Progenitor cell of endocrine pancreas (in vitro differentiated cells): ENCODE measurements around the gene DOK7. TPM values are rescaled to one million over a fixed set of nuclear protein-coding genes. Genes with fewer than 3 reads are reported as not detected.

Source experiments
- DNase-seq: peaks from one replicate; pipeline ENCODE4 v3.0.0; 2021; ENCODE audit warnings: low spot score; ENCODE audit not compliant: unreplicated experiment
- H3K27ac Mint-ChIP-seq: 2 replicates; pipeline ENCODE4 v1.8.0; 2021; ENCODE audit warnings: mild to moderate bottlenecking, moderate library complexity, mixed read lengths
- H3K27me3 Mint-ChIP-seq: 2 replicates; pipeline ENCODE4 v1.8.0; 2021; ENCODE audit warnings: mixed read lengths
- H3K36me3 Mint-ChIP-seq: 2 replicates; pipeline ENCODE4 v1.8.0; 2022; ENCODE audit warnings: mixed read lengths; ENCODE audit not compliant: insufficient read depth
- H3K4me1 Mint-ChIP-seq: 2 replicates; pipeline ENCODE4 v1.8.0; 2021; ENCODE audit warnings: low read depth, mixed read lengths
- H3K4me3 Mint-ChIP-seq: 2 replicates; pipeline ENCODE4 v1.8.0; 2021; ENCODE audit warnings: low read depth, mild to moderate bottlenecking, moderate library complexity, mixed read lengths
- H3K9me3 Mint-ChIP-seq: 2 replicates; pipeline ENCODE4 v1.8.0; 2021; ENCODE audit warnings: low read depth, mixed read lengths
- total RNA-seq: library from RNA; stranded (reverse); gene quantifications from 2 replicates; pipeline ENCODE4 v1.2.1, GENCODE V29; 2021
- TF ChIP-seq, protein P1 (sequence below): fragments of 200-600 bp; sonication (generic); IDR thresholded peaks from one replicate; pipeline ENCODE4 v1.5.0; 2021; ENCODE audit warnings: antibody characterized with exemption, mild to moderate bottlenecking; ENCODE audit not compliant: unreplicated experiment

The DOK7 gene
- total RNA-seq, 1 donor from 2014 or later: not detected

DNA sequence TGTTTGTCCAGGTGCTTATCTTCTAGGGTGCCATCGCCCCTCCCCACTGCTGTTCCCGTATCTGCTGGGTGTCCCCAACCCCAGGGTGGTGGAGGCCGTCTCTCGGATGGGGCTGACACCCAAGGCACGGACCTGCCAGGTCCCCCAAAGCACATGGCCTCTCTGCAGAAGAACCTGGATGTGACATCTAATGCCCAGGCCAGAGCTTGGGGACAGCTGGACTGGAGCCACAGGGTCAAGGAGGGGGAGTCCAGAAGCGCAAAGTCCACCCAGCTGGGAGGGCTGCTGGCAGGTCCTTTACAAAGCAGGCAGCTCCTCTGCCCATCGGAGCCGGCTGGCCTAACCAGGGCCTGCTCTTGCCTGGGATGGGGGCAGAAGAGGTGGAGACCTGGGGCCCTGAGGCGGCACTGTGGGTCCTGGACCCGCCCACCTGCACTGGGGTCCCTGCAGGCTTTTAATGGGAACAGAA lies 751 bp upstream of the DOK7 start:
- no peak overlapping the region for H3K27ac Mint-ChIP-seq

DNA sequence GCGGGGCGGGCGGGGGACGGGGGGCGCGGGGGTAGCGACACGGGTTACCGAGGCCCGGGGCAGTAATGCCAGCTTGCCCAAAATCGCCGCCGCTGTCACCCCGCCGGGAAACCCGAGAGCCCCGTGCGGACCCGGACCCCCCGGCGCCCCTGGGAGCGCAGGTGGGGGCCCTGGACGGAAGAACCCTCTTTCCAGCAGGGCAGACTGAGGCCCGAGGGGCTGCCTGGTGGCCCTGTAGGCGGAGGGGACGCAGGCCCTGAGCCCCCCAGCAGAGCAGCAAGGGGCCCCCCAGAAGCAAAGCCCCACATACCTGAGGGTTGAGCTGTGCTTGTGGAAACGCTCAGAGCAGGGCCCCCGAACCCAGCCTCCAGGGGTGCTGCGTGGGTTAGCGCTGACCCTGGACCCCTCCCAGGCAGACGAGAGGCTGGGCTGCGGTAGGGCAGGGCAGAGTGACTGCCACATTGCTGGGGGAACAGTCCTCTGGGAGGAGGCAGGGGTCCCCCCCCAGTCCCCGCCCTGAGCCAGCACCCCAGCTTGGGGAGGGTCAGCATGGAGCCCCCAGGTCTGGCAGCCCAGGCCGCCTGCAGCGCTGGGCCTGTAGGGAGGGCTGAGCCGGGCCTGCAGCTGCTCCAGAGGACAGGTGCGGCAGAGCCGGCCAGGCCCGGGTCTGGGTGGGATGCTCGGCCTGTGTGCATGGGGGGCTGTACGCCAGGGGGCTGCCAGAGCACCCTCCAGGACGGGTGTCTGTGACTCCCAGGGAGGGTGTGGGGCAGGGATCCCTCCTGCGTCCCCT lies 646 bp downstream of the DOK7 start:
- no peak overlapping the region for H3K27ac Mint-ChIP-seq
- H3K4me3 Mint-ChIP-seq: no peak overlapping the region
- H3K27me3 Mint-ChIP-seq: peaks cover 32% of the 10 kb centered on the region
- no peaks in the 10 kb centered on the region for H3K4me1 Mint-ChIP-seq
- H3K9me3 Mint-ChIP-seq: peaks cover 5% of the 10 kb centered on the region
- TF ChIP-seq, protein P1, sequence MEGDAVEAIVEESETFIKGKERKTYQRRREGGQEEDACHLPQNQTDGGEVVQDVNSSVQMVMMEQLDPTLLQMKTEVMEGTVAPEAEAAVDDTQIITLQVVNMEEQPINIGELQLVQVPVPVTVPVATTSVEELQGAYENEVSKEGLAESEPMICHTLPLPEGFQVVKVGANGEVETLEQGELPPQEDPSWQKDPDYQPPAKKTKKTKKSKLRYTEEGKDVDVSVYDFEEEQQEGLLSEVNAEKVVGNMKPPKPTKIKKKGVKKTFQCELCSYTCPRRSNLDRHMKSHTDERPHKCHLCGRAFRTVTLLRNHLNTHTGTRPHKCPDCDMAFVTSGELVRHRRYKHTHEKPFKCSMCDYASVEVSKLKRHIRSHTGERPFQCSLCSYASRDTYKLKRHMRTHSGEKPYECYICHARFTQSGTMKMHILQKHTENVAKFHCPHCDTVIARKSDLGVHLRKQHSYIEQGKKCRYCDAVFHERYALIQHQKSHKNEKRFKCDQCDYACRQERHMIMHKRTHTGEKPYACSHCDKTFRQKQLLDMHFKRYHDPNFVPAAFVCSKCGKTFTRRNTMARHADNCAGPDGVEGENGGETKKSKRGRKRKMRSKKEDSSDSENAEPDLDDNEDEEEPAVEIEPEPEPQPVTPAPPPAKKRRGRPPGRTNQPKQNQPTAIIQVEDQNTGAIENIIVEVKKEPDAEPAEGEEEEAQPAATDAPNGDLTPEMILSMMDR: no peak
- DNase-seq: no peak
- H3K36me3 Mint-ChIP-seq: no peaks in the 10 kb centered on the region

More for the DNA sequence above, 751 bp upstream of the DOK7 start:
- no peaks in the 10 kb centered on the region for H3K4me1 Mint-ChIP-seq
- peaks cover 42% of the 10 kb centered on the region for H3K27me3 Mint-ChIP-seq
- DNase-seq: no peak
- H3K4me3 Mint-ChIP-seq: peak overlapping the region; percentile 45
- TF ChIP-seq, protein P1: no peak
- H3K9me3 Mint-ChIP-seq: peaks cover 5% of the 10 kb centered on the region
- no peaks in the 10 kb centered on the region for H3K36me3 Mint-ChIP-seq

DNA sequence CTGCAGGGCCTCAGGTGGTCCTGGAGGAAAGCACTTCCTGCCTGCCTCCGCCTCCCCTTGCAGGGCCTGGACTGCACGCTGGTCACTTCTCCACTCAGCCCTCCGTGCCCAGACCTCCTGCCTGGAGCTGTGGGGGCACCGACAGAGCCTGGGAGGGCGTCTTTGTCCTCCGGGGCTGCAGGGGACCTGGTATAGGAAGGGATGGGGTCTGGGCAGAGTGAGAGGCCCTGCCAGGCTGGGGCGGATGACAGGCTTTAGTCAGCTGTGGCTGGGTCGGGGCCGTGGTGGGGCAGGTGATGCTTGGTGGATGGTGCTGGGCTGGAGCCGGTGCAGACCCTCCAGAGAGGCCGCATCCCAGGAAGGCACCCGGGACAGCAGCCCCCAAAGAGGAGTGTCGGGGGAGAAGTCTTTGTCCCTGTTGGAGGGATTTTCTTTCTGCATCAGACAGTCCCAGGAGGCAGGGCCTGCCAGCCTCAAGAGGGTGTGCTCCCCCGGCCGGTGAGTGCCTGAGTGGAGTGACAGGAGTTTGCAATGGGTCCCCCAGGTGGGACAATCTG lies 1.3 kb downstream of the DOK7 start:
- no peaks in the 10 kb centered on the region for H3K4me1 Mint-ChIP-seq
- H3K27ac Mint-ChIP-seq: no peak overlapping the region
- DNase-seq: no peak
- H3K36me3 Mint-ChIP-seq: no peaks in the 10 kb centered on the region
- H3K27me3 Mint-ChIP-seq: peaks cover 25% of the 10 kb centered on the region
- peaks cover 5% of the 10 kb centered on the region for H3K9me3 Mint-ChIP-seq
- TF ChIP-seq, protein P1: no peak
- no peak overlapping the region for H3K4me3 Mint-ChIP-seq

DNA sequence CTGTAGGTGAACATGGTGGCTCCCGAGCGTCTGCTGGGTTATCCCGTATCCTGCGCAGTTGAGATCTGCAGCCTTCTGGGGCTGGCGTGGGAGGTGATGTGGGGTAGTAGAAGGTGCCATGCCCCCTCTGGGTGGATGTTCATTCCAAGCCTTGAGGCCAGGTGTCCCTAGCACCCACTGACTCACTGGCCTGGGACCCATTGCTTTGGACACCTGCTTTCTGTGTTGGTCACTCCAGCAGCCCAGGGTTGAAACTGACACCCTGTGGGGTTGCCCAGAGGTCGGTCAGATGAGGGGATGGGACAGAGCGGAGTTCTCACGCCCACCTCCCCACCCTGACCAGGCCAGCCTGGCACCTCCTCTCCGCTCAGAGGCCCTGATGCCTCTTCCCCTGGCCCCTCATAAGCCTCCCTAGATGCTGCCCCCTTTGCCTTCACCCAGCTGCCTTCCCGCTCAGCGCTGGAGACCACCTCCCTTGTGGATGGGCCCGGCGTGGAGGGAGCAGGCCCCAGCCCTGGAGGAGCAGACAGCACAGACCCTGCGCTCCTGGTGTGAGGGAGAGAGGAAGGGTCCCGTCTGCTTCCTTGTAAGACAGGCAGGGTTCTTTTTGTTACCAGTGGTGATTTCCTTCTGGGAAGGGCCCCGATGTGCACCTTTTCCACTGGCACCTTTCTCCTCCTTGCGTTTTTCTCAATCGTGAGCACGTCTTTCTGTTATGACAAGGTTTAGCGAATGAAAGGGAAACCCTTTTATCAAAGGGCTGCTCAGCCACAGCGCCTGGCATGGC lies 2.0 kb downstream of the DOK7 start:
- Mint-ChIP-seq H3K36me3 (no peaks in the 10 kb centered on the region), H3K9me3 (peaks cover 2% of the 10 kb centered on the region), H3K27me3 (peaks cover 24% of the 10 kb centered on the region), H3K4me3 (no peak overlapping the region), H3K4me1 (no peaks in the 10 kb centered on the region), H3K27ac (no peak overlapping the region)
- TF ChIP-seq, protein P1: no peak
- DNase-seq: no peak
